PC-3 (cell line): ENCODE measurements around the gene DRAM1. TPM values are rescaled to one million over a fixed set of nuclear protein-coding genes. Genes with fewer than 3 reads are reported as not detected.

ENCODE experiments used
- ATAC-seq: fragments of 200-7000 bp; cut with Tn5 transposase; 2 replicates; pipeline ENCODE4 v1.9.1; 2020; ENCODE audit warnings: mild to moderate bottlenecking, moderate library complexity
- BruUV-seq: library from RNA; stranded (reverse); fragments of 400-500 nt; replicated peaks from 2 replicates; lab custom pipeline; 2021; lab: Mats Ljungman, UMichigan
- CTCF ChIA-PET: fragments of 300-600 bp; sonication (Branson Sonifier 250); formaldehyde crosslinking; loops from one replicate; lab custom pipeline; 2022; ENCODE audit warnings: antibody characterized with exemption; lab: Charles Lee
- POLR2A ChIA-PET: fragments of 300-600 bp; sonication (Branson Sonifier 250); formaldehyde crosslinking; loops from one replicate; lab custom pipeline; 2022; ENCODE audit warnings: antibody characterized with exemption; ENCODE audit not compliant: unreplicated experiment; lab: Charles Lee
- DNase-seq: peaks from one replicate; pipeline ENCODE4 v3.0.0-alpha.2; 2015
- H2AFZ ChIP-seq: fragments of 300-600 bp; sonication (generic); 2 replicates; pipeline ENCODE4 v1.6.0; 2016; ENCODE audit warnings: antibody characterized with exemption, low read length
- H3F3A ChIP-seq: fragments of 300-600 bp; sonication (generic); one replicate; pipeline ENCODE4 v1.6.0; 2017; ENCODE audit warnings: antibody characterized with exemption, low read length, control low read depth, mild to moderate bottlenecking; ENCODE audit not compliant: unreplicated experiment
- H3K27ac ChIP-seq: fragments of 300-600 bp; sonication (generic); 2 replicates; pipeline ENCODE4 v1.5.1; 2016; ENCODE audit warnings: mild to moderate bottlenecking, low read length
- H3K27me3 ChIP-seq: fragments of 300-600 bp; sonication (generic); 2 replicates; pipeline ENCODE4 v1.6.1; 2016; ENCODE audit warnings: low read length, mixed read lengths
- H3K36me3 ChIP-seq: fragments of 300-600 bp; sonication (generic); 2 replicates; pipeline ENCODE4 v1.6.1; 2016; ENCODE audit warnings: low read depth, mixed run types, low read length, mixed read lengths
- H3K4me1 ChIP-seq: fragments of 300-600 bp; sonication (generic); 2 replicates; pipeline ENCODE4 v1.5.1; 2016; ENCODE audit warnings: low read length; ENCODE audit not compliant: insufficient read depth
- H3K4me2 ChIP-seq: fragments of 300-600 bp; sonication (generic); 2 replicates; pipeline ENCODE4 v1.6.0; 2016; ENCODE audit warnings: low read length
- H3K4me3 ChIP-seq: fragments of 300-600 bp; sonication (generic); 2 replicates; pipeline ENCODE4 v1.5.1; 2016; ENCODE audit warnings: mild to moderate bottlenecking, low read length, mixed read lengths
- H3K79me2 ChIP-seq: fragments of 300-600 bp; sonication (generic); 2 replicates; pipeline ENCODE4 v1.6.1; 2017; ENCODE audit warnings: low read length, mixed read lengths
- H3K9ac ChIP-seq: fragments of 300-600 bp; sonication (generic); 2 replicates; pipeline ENCODE4 v1.6.0; 2016; ENCODE audit warnings: mild to moderate bottlenecking, low read length
- H3K9me2 ChIP-seq: fragments of 300-600 bp; sonication (generic); replicated peaks from 2 replicates; pipeline ENCODE4 v1.6.1; 2016; ENCODE audit warnings: mixed run types, low read length, mixed read lengths
- H3K9me3 ChIP-seq: fragments of 300-600 bp; sonication (generic); 2 replicates; pipeline ENCODE4 v1.6.1; 2016; ENCODE audit warnings: low read length, mixed read lengths
- H4K20me1 ChIP-seq: fragments of 300-600 bp; sonication (generic); 2 replicates; pipeline ENCODE4 v1.6.1; 2016; ENCODE audit warnings: low read length, mixed read lengths
- CTCF ChIP-seq: fragments of 300-600 bp; sonication (generic); conservative IDR thresholded peaks from 2 replicates; pipeline ENCODE4 v1.5.1; 2017; ENCODE audit warnings: antibody characterized with exemption, low read depth, mild to moderate bottlenecking, low read length
- EZH2 ChIP-seq: fragments of 300-600 bp; sonication (generic); IDR thresholded peaks from one replicate; pipeline ENCODE4 v1.6.1; 2017; ENCODE audit warnings: antibody characterized with exemption, mild to moderate bottlenecking, low read length; ENCODE audit not compliant: unreplicated experiment
- EZH2phosphoT487 ChIP-seq: fragments of 300-600 bp; sonication (generic); IDR thresholded peaks from 2 replicates; pipeline ENCODE4 v1.6.1; 2018; ENCODE audit warnings: mild to moderate bottlenecking, antibody characterized with exemption, low read length, borderline replicate concordance
- intact Hi-C: fragments of 100-400 bp; cut with micrococcal nuclease; formaldehyde crosslinking; loops from 2 replicates; pipeline ENCODE4 v1.9.0; 2023
- total RNA-seq: library from RNA; depleted of rRNA; stranded (reverse); fragments of >200 nt; gene quantifications from 2 replicates; pipeline ENCODE4 v1.2.3, GENCODE V29; 2014

The DRAM1 gene
- total RNA-seq, 1 experiment from 2014 or later: 5.2 TPM

GRCh38 chr12:101945369-101946232, 68.2 kb downstream of the DRAM1 start:
- ChIA-PET POLR2A (no interaction called here), CTCF (no interaction called here)
- H3K4me1 ChIP-seq: peaks cover 8% of the 10 kb centered on the region; the same call in 1 of the 2 replicates
- DNase-seq (peak; percentile 52), ATAC-seq (peak; percentile 69)
- H3K27ac ChIP-seq: no peak overlapping the region
- peak overlapping the region; percentile 46 for H3K4me3 ChIP-seq
- H3K27me3 ChIP-seq: peaks cover 7% of the 10 kb centered on the region
- peak overlapping the region; percentile 51 for H2AFZ ChIP-seq
- H3F3A ChIP-seq: no peaks in the 10 kb centered on the region
- H4K20me1 ChIP-seq: no peaks in the 10 kb centered on the region
- no peaks in the 10 kb centered on the region for H3K79me2 ChIP-seq
- no TSS peak for BruUV-seq
- no peaks in the 10 kb centered on the region for H3K9me3 ChIP-seq
- H3K36me3 ChIP-seq: no peaks in the 10 kb centered on the region
- H3K4me2 ChIP-seq: peak overlapping the region; percentile 65
- H3K9me2 ChIP-seq: no peaks in the 10 kb centered on the region
- intact Hi-C loops: no loop called here
- H3K9ac ChIP-seq: no peak overlapping the region
- TF ChIP-seq EZH2 (no peak), EZH2phosphoT487 (no peak), CTCF (no peak)

GRCh38 chr12:101946233-101946611, 68.8 kb downstream of the DRAM1 start:
- POLR2A ChIA-PET: no interaction called here
- no peaks in the 10 kb centered on the region for H3K79me2 ChIP-seq
- no TSS peak for BruUV-seq
- TF ChIP-seq EZH2: no peak
- no peak for TF ChIP-seq EZH2phosphoT487
- no peak for TF ChIP-seq CTCF
- H3K4me1 ChIP-seq: peaks cover 8% of the 10 kb centered on the region; the same call in 1 of the 2 replicates
- ATAC-seq (no peak; the same call in 1 of the 2 replicates), DNase-seq (no peak)
- H3K27me3 ChIP-seq: peaks cover 3% of the 10 kb centered on the region
- H3K4me2 ChIP-seq: peak overlapping the region; percentile 65
- peak overlapping the region; percentile 51; the same call in 1 of the 2 replicates for H2AFZ ChIP-seq
- no peak overlapping the region; the same call in 1 of the 2 replicates for H3K4me3 ChIP-seq
- no peaks in the 10 kb centered on the region for H4K20me1 ChIP-seq
- no peaks in the 10 kb centered on the region for H3K9me2 ChIP-seq
- intact Hi-C loops: no loop called here
- CTCF ChIA-PET: no interaction called here
- no peak overlapping the region for H3K27ac ChIP-seq
- H3K9me3 ChIP-seq: no peaks in the 10 kb centered on the region
- no peaks in the 10 kb centered on the region for H3F3A ChIP-seq
- H3K36me3 ChIP-seq: no peaks in the 10 kb centered on the region
- no peak overlapping the region for H3K9ac ChIP-seq

- H3K79me2 ChIP-seq: no peaks in the 10 kb centered on the region
- intact Hi-C loops: no loop called here
- CTCF ChIA-PET: no interaction called here
- no peaks in the 10 kb centered on the region for H3K9me3 ChIP-seq
- no peaks in the 10 kb centered on the region for H4K20me1 ChIP-seq
- BruUV-seq: no TSS peak
- no peak for DNase-seq
- no peaks in the 10 kb centered on the region for H3K27me3 ChIP-seq
- POLR2A ChIA-PET: no interaction called here
- H3K9ac ChIP-seq: no peak overlapping the region
- no peak overlapping the region for H3K27ac ChIP-seq
- H3K4me2 ChIP-seq: no peak overlapping the region
- peaks cover 8% of the 10 kb centered on the region; the same call in 1 of the 2 replicates for H3K4me1 ChIP-seq
- no peak for TF ChIP-seq CTCF
- no peak for TF ChIP-seq EZH2
- no peak for TF ChIP-seq EZH2phosphoT487
- ATAC-seq: no peak
- H3K9me2 ChIP-seq: no peaks in the 10 kb centered on the region
- no peaks in the 10 kb centered on the region for H3K36me3 ChIP-seq
- H3K4me3 ChIP-seq: no peak overlapping the region
- no peaks in the 10 kb centered on the region for H3F3A ChIP-seq
- H2AFZ ChIP-seq: no peak overlapping the region
Observed at GRCh38 chr12:101947316-101947715, 69.9 kb downstream of the DRAM1 start.
